ENCODE results near the gene CORIN.

CORIN gene

GRCh38 chr4:47736146-47736545 lies 101.7 kb downstream of the CORIN start:
- no peak overlapping the region for H3K4me2 ChIP-seq
- no peaks in the 10 kb centered on the region for H4K20me1 ChIP-seq (ENCODE audit: insufficient read depth)
- no peak overlapping the region for H2AFZ ChIP-seq (ENCODE audit: low read depth)
- H3K79me2 ChIP-seq (ENCODE audit: insufficient read depth, low read depth): no peaks in the 10 kb centered on the region
- no peak overlapping the region for H3K27ac ChIP-seq
- no peak for TF ChIP-seq CTCF (conservative IDR thresholded peaks at IDR 0.05; ENCODE audit: low read depth, low read length)
- H3K36me3 ChIP-seq (ENCODE audit: insufficient read depth): no peaks in the 10 kb centered on the region
- no peak overlapping the region for H3K4me3 ChIP-seq (IDR thresholded peaks at IDR 0.05; ENCODE audit: insufficient read depth, low read depth, low read length)
- no peak overlapping the region for H3K9ac ChIP-seq
- H3K27me3 ChIP-seq (ENCODE audit: insufficient read depth, low read depth): no peaks in the 10 kb centered on the region
- no peaks in the 10 kb centered on the region for H3K4me1 ChIP-seq (ENCODE audit: low read depth, poor library complexity, severe bottlenecking)

DNA sequence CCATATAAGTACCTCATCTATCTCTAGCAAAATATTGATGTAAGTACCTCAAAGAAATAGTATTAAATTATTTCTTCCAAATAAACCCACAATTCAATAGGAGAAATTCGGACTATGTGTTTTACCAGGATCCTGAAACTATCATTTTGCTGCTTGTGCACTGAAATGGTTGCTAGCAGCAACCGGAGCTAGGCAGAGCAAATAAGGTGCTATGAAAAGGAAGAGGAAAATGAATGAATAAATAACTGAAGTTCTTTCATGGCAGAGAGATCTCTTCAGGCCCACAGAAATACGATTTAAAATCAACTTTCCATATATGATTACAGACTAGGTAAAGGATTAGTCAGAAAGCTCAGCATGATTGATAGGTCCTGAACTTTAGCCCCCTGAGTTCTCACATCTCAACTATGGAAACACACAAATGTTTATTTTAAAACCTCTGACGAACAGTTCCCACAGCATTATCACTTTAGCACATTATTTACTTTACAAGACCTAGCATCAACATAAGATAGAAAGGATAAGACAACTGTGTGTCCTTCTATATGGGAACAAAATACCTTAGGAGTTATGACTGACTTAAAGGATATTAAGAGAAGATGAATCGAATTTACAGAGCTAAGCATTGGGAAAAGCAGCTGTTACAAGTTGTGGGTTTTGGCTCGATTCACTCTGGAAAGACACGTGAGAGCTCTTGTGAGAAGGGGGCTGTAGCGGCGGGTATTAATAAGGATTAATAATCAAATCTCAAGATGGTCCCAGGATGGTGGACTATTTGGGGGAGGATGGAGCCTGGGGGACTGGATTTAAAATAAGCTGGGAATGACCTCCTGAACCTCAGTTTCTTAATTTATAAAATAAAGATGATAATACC lies 104.3 kb downstream of the CORIN start:
- Histone ChIP-seq H3K36me3 (ENCODE audit: insufficient read depth) (no peaks in the 10 kb centered on the region), H3K9ac (no peak overlapping the region), H3K4me3 (IDR thresholded peaks at IDR 0.05; ENCODE audit: insufficient read depth, low read depth, low read length) (no peak overlapping the region), H4K20me1 (ENCODE audit: insufficient read depth) (no peaks in the 10 kb centered on the region), H3K4me2 (no peak overlapping the region), H3K79me2 (ENCODE audit: insufficient read depth, low read depth) (no peaks in the 10 kb centered on the region), H3K4me1 (ENCODE audit: low read depth, poor library complexity, severe bottlenecking) (no peaks in the 10 kb centered on the region), H3K27me3 (ENCODE audit: insufficient read depth, low read depth) (no peaks in the 10 kb centered on the region), H2AFZ (ENCODE audit: low read depth) (no peak overlapping the region), H3K27ac (no peak overlapping the region)
- TF ChIP-seq CTCF (conservative IDR thresholded peaks at IDR 0.05; ENCODE audit: low read depth, low read length): no peak

- no peaks in the 10 kb centered on the region for H3K79me2 ChIP-seq (ENCODE audit: insufficient read depth, low read depth)
- TF ChIP-seq CTCF (conservative IDR thresholded peaks at IDR 0.05; ENCODE audit: low read depth, low read length): no peak
Observed at GRCh38 chr4:47731182-47731581, 106.7 kb downstream of the CORIN start.

GRCh38 chr4:47729131-47729680 lies 108.7 kb downstream of the CORIN start:
- TF ChIP-seq CTCF (conservative IDR thresholded peaks at IDR 0.05; ENCODE audit: low read depth, low read length): no peak
- Histone ChIP-seq H3K4me3 (IDR thresholded peaks at IDR 0.05; ENCODE audit: insufficient read depth, low read depth, low read length) (no peak overlapping the region), H2AFZ (ENCODE audit: low read depth) (no peak overlapping the region), H3K79me2 (ENCODE audit: insufficient read depth, low read depth) (no peaks in the 10 kb centered on the region), H3K4me2 (no peak overlapping the region), H4K20me1 (ENCODE audit: insufficient read depth) (no peaks in the 10 kb centered on the region), H3K9ac (no peak overlapping the region), H3K27ac (no peak overlapping the region), H3K27me3 (ENCODE audit: insufficient read depth, low read depth) (no peaks in the 10 kb centered on the region), H3K4me1 (ENCODE audit: low read depth, poor library complexity, severe bottlenecking) (no peaks in the 10 kb centered on the region), H3K36me3 (ENCODE audit: insufficient read depth) (no peaks in the 10 kb centered on the region)

More at GRCh38 chr4:47731182-47731581, 106.7 kb downstream of the CORIN start:
- Histone ChIP-seq H3K4me3 (IDR thresholded peaks at IDR 0.05; ENCODE audit: insufficient read depth, low read depth, low read length) (no peak overlapping the region), H3K36me3 (ENCODE audit: insufficient read depth) (no peaks in the 10 kb centered on the region), H3K27ac (no peak overlapping the region), H3K9ac (no peak overlapping the region), H3K4me2 (no peak overlapping the region), H2AFZ (ENCODE audit: low read depth) (no peak overlapping the region), H4K20me1 (ENCODE audit: insufficient read depth) (no peaks in the 10 kb centered on the region), H3K27me3 (ENCODE audit: insufficient read depth, low read depth) (no peaks in the 10 kb centered on the region), H3K4me1 (ENCODE audit: low read depth, poor library complexity, severe bottlenecking) (no peaks in the 10 kb centered on the region)

Measured in KMS-11 (cell line).